Posterior vena cava (tissue), 2 donors: ENCODE measurements around the gene MTA2. TPM values are rescaled to one million over a fixed set of nuclear protein-coding genes. Genes with fewer than 3 reads are reported as not detected.
A peak's percentile ranks its signal among the peaks of the same experiment; 100 is the strongest.
"Not testable (repeated sequence)": the region's sequence is repeated elsewhere in the genome, so short reads cannot be mapped to it uniquely, and the experiment has no call there.

Experiments
- DNase-seq: peaks from one replicate; pipeline ENCODE4 v3.0.0-alpha.2; 2020; ENCODE audit warnings: low spot score
- intact Hi-C, 2 donors: fragments of 100-400 bp; cut with DNase I; formaldehyde crosslinking; loops; one replicate each; pipeline versions ENCODE4 v1.14.1 to v1.14.2; 2022 to 2023
- long read RNA-seq, 2 donors: library from polyadenylated mRNA; unstranded; transcript quantifications; one replicate each; pipeline ENCODE4 v2.0.0, GENCODE V29; 2020 to 2021
- total RNA-seq, 2 donors: library from RNA; stranded (reverse); fragmentation: NEBNext Ultra II Directional; extraction: Animal tissue kit (Norgen Biotek cat#: 25700); gene quantifications; one replicate each; pipeline ENCODE4 v1.2.1, GENCODE V29; 2021
- donor health status: DM: yes; HTN: yes; CAD: no.
- donor health status: DM: yes; HTN: yes; CAD: no.

The MTA2 gene
- total RNA-seq, result 10 to 100 TPM; 56.5 to 67.2 TPM
- long read RNA-seq, donor 1, partial matches to known transcripts, result 2 of 5 reads
- long read RNA-seq, donor 1, other reads (novel, unspliced or antisense), result 2 of 5 reads
- long read RNA-seq, donor 2, transcript MTA2-201 (18 exons, 3,058 nt), result major isoform, 11 of 21 reads
- long read RNA-seq, donor 2, partial matches to known transcripts, result 6 of 21 reads
- long read RNA-seq, donor 2, other reads (novel, unspliced or antisense), result 3 of 21 reads

- intact Hi-C loops, result no loop called here
- peak; percentile 99 for DNase-seq
Observed at GRCh38 chr11:62601372-62602140, at the start of gene MTA2. TSS of gene MTA2 (minus strand) at chr11:62601865. CDS start at chr11:62601450, 415 bp downstream.

- DNase-seq, intact Hi-C loops: not testable (repeated sequence)
Observed at GRCh38 chr11:62650283-62650682, 48.6 kb upstream of the MTA2 start.

GRCh38 chr11:62649486-62649885 lies 47.8 kb upstream of the MTA2 start:
- intact Hi-C loops, result no loop called here
- DNase-seq, result no peak

- intact Hi-C loops, result no loop called here
- no peak for DNase-seq
Observed at GRCh38 chr11:62648967-62649364, 47.3 kb upstream of the MTA2 start.

GRCh38 chr11:62648185-62648966 lies 46.7 kb upstream of the MTA2 start:
- DNase-seq, result no peak
- intact Hi-C loops, result no loop called here

GRCh38 chr11:62647609-62648005 lies 45.9 kb upstream of the MTA2 start:
- intact Hi-C loops, result no loop called here
- no peak for DNase-seq

- DNase-seq, result no peak
- intact Hi-C loops, result no loop called here
Observed at GRCh38 chr11:62646825-62647608, 45.4 kb upstream of the MTA2 start.

- peak; percentile 100 for DNase-seq
- intact Hi-C loops, result no loop called here
Observed at GRCh38 chr11:62645946-62646824, 44.5 kb upstream of the MTA2 start, which contains the start of gene GANAB. TSS of gene GANAB (minus strand) at chr11:62646613. CDS start at chr11:62646599, 14 bp downstream.

GRCh38 chr11:62645671-62645945 lies 43.9 kb upstream of the MTA2 start:
- intact Hi-C loops, result no loop called here
- DNase-seq, result no peak

- intact Hi-C loops, result no loop called here
- DNase-seq, result no peak
Observed at GRCh38 chr11:62644220-62644619, 42.6 kb upstream of the MTA2 start.

GRCh38 chr11:62632492-62632891 lies 30.8 kb upstream of the MTA2 start:
- DNase-seq, result no peak
- intact Hi-C loops, result no loop called here

- intact Hi-C loops, result no loop called here
- DNase-seq, result no peak
Observed at GRCh38 chr11:62627713-62628112, 26.0 kb upstream of the MTA2 start.

- no peak for DNase-seq
- intact Hi-C loops, result no loop called here
Observed at GRCh38 chr11:62622476-62623089, 20.9 kb upstream of the MTA2 start.

GRCh38 chr11:62621567-62622470 lies 20.2 kb upstream of the MTA2 start, which contains the start of gene B3GAT3:
TSS of gene B3GAT3 (minus strand) at chr11:62621986. CDS start at chr11:62621947, 39 bp downstream.
- peak; percentile 100 for DNase-seq
- intact Hi-C loops, result no loop called here

- intact Hi-C loops, result no loop called here
- no peak for DNase-seq
Observed at GRCh38 chr11:62621027-62621566, 19.4 kb upstream of the MTA2 start.

- intact Hi-C loops, result not testable (repeated sequence)
Observed at GRCh38 chr11:62616957-62617356, 15.3 kb upstream of the MTA2 start.

GRCh38 chr11:62615521-62615920 lies 13.9 kb upstream of the MTA2 start:
- intact Hi-C loops, result no loop called here
- no peak for DNase-seq

More at GRCh38 chr11:62616957-62617356, 15.3 kb upstream of the MTA2 start:
- not testable (repeated sequence) for DNase-seq
